ENCODE results near the gene NRCAM.

The NRCAM gene

GRCh38 chr7:108308276-108308675, 148.0 kb downstream of the NRCAM start:
- DNase-seq (ENCODE audit: low spot score) = no peak

GRCh38 chr7:108307595-108307994, 148.6 kb downstream of the NRCAM start:
- no peak for DNase-seq (ENCODE audit: low spot score)

- no peak for DNase-seq (ENCODE audit: low spot score)
Measured at GRCh38 chr7:108307194-108307593, 149.0 kb downstream of the NRCAM start.

- DNase-seq (ENCODE audit: low spot score) = no peak
Measured at GRCh38 chr7:108303332-108303731, 152.9 kb downstream of the NRCAM start.

- DNase-seq (ENCODE audit: low spot score) = no peak
Measured at GRCh38 chr7:108301387-108301786, 154.8 kb downstream of the NRCAM start.

- no peak for DNase-seq (ENCODE audit: low spot score)
Measured at GRCh38 chr7:108299251-108299973, 156.8 kb downstream of the NRCAM start.

GRCh38 chr7:108296911-108297310, 159.3 kb downstream of the NRCAM start:
- DNase-seq (ENCODE audit: low spot score) = no peak

- DNase-seq (ENCODE audit: low spot score) = no peak
Measured at GRCh38 chr7:108294595-108294994, 161.6 kb downstream of the NRCAM start.

GRCh38 chr7:108293149-108293612, 163.1 kb downstream of the NRCAM start:
- no peak for DNase-seq (ENCODE audit: low spot score)

- DNase-seq (ENCODE audit: low spot score) = no peak
Measured at GRCh38 chr7:108292541-108292940, 163.7 kb downstream of the NRCAM start.

GRCh38 chr7:108291791-108292440, 164.3 kb downstream of the NRCAM start:
- no peak for DNase-seq (ENCODE audit: low spot score)

GRCh38 chr7:108291152-108291508, 165.1 kb downstream of the NRCAM start:
- no peak for DNase-seq (ENCODE audit: low spot score)

- DNase-seq (ENCODE audit: low spot score) = no peak
Measured at GRCh38 chr7:108290459-108291151, 165.6 kb downstream of the NRCAM start.

GRCh38 chr7:108289852-108290251, 166.4 kb downstream of the NRCAM start:
- DNase-seq (ENCODE audit: low spot score) = no peak

GRCh38 chr7:108287857-108288256, 168.4 kb downstream of the NRCAM start:
- no peak for DNase-seq (ENCODE audit: low spot score)

GRCh38 chr7:108286290-108286904, 169.8 kb downstream of the NRCAM start:
- no peak for DNase-seq (ENCODE audit: low spot score)

- DNase-seq (ENCODE audit: low spot score) = no peak
Measured at GRCh38 chr7:108285778-108286177, 170.5 kb downstream of the NRCAM start.

GRCh38 chr7:108285003-108285368, 171.2 kb downstream of the NRCAM start:
- no peak for DNase-seq (ENCODE audit: low spot score)

GRCh38 chr7:108284349-108285002, 171.8 kb downstream of the NRCAM start:
- DNase-seq (ENCODE audit: low spot score) = no peak

- no peak for DNase-seq (ENCODE audit: low spot score)
Measured at GRCh38 chr7:108283252-108283651, 173.0 kb downstream of the NRCAM start.

- no peak for DNase-seq (ENCODE audit: low spot score)
Measured at GRCh38 chr7:108282427-108282996, 173.7 kb downstream of the NRCAM start.

GRCh38 chr7:108280136-108280535, 176.1 kb downstream of the NRCAM start:
- no peak for DNase-seq (ENCODE audit: low spot score)
